Stomach (tissue), 4 donors: ENCODE results near the gene FGF22.

Experiments
- CTCF ChIP-seq, 7 experiments: fragments of 450-650 bp in 4 of 7; fragments of 200-600 bp in 3 of 7; sonication (generic) in 3 of 7; IDR thresholded peaks; one replicate each; pipeline ENCODE4 v1.5.1; 2016 to 2019; ENCODE audit warnings: antibody characterized with exemption in 7 of 7, control low read depth in 2 of 7, mild to moderate bottlenecking in 1 of 7
- EP300 ChIP-seq: sonication (generic); formaldehyde crosslinking; IDR thresholded peaks from one replicate; pipeline ENCODE4 v1.6.1; 2017; ENCODE audit warnings: antibody characterized with exemption
- POLR2A ChIP-seq, 4 donors: fragments of 450-650 bp; IDR thresholded peaks; one replicate each; pipeline ENCODE4 v1.6.1; 2016; ENCODE audit warnings: antibody characterized with exemption in 4 of 4, control low read depth in 2 of 4, mild to moderate bottlenecking in 1 of 4, moderate library complexity in 1 of 4
- POLR2AphosphoS5 ChIP-seq, 3 donors: sonication (generic); formaldehyde crosslinking; IDR thresholded peaks; one replicate each; pipeline ENCODE4 v1.6.1; 2016; ENCODE audit warnings: antibody characterized with exemption in 3 of 3

- TF ChIP-seq CTCF (IDR thresholded peaks at IDR 0.05), result no peak
- TF ChIP-seq POLR2A (IDR thresholded peaks at IDR 0.05), result no peak
- TF ChIP-seq POLR2AphosphoS5 (IDR thresholded peaks at IDR 0.05), result no peak
- no peak for TF ChIP-seq EP300
Observed at GRCh38 chr19:617551-618246, 22.0 kb upstream of the FGF22 start.
